ENCODE measurements around the gene KLK12. TPM values are rescaled to one million over a fixed set of nuclear protein-coding genes. Genes with fewer than 3 reads are reported as not detected.

Gene KLK12
- total and polyA plus RNA-seq, 9 of the 15 experiments (the other 6 are each of a cell fraction or from before 2014, with no cell fraction given): not detected

GRCh38 chr19:51044327-51044726 is 9.5 kb upstream of the KLK12 start (continued):
- no peak for TF ChIP-seq ZBTB34 (CRISPR knock-in tag; IDR thresholded peaks at IDR 0.05)
- no peak for TF ChIP-seq SLC30A9 (CRISPR knock-in tag; IDR thresholded peaks at IDR 0.05)
- TF ChIP-seq MAFG (tag; conservative IDR thresholded peaks at IDR 0.05): peak; percentile 40; the same call in 1 of the 2 replicates
- TF ChIP-seq ZFP1 (CRISPR knock-in tag; IDR thresholded peaks at IDR 0.05): no peak
- no peak for TF ChIP-seq NFE2L1 (tag; IDR thresholded peaks at IDR 0.05; ENCODE audit: borderline replicate concordance, low read depth)
- no peak for TF ChIP-seq FOXP4 (CRISPR knock-in tag; IDR thresholded peaks at IDR 0.05; ENCODE audit: borderline replicate concordance)
- no peak for TF ChIP-seq ZNF644 (tag; IDR thresholded peaks at IDR 0.05; ENCODE audit: low read depth)
- TF ChIP-seq ZNF316 (IDR thresholded peaks at IDR 0.05): peak; percentile 83
- TF ChIP-seq ATF3 (IDR thresholded peaks at IDR 0.05): 0 out of 2 replicates have a peak, but pooled peaks have one; percentile 29
- TF ChIP-seq ATF3 (CRISPR knock-in tag; conservative IDR thresholded peaks at IDR 0.05): no peak
- TF ChIP-seq ZNF57 (CRISPR knock-in tag; IDR thresholded peaks at IDR 0.05): no peak
- TF ChIP-seq SNRNP70 (optimal IDR thresholded peaks at IDR 0.05; ENCODE audit: low read depth, low read length): no peak
- no peak for TF ChIP-seq CGGBP1 (CRISPR knock-in tag; IDR thresholded peaks at IDR 0.05)

All from K562 (cell line).